ENCODE results near the gene KCNQ1.

KCNQ1 gene

DNA sequence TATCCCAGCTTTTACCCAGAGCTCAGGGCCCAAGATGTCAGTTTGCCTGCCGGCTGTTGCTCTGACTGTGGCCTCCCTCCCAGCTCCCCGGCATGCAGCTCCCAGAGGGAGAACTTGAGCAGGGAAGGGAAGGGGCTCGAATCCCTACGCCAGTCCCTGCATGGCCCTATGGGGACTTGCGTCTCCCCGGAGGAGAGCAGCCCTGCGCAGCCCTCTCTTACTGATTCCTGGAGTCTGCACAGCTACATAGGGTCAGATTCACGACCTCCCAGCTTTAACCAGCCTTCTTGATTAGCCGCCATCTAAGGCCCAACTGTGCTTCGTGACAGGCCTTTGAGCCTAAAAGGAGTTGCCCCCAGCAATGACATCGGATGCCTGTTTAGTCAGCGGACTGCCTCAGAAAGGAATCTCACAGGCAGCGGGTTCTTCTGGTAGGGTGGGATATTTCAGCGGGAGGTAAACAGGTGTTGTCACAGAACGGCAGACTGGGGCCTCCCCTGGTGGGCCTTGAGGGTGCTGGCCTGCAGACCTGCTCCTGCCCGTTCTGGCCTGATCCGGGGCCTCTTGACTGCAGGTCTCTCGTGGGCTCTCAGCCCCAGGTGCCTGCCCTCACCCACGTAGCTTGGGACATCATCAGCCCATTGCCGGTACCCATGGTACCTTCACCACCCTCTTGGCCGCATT is 298.8 kb downstream of the KCNQ1 start:
- Histone ChIP-seq H3K79me2 (ENCODE audit: insufficient read depth, low read length) (no peaks in the 10 kb centered on the region), H2AFZ (ENCODE audit: low read depth, low read length, severe bottlenecking) (no peak overlapping the region), H3K4me3 (ENCODE audit: insufficient read depth, low read length, poor library complexity, severe bottlenecking) (no peak overlapping the region), H3F3A (ENCODE audit: insufficient read depth) (no peaks in the 10 kb centered on the region), H4K20me1 (ENCODE audit: low read depth, low read length) (no peaks in the 10 kb centered on the region), H3K9me2 (replicated peaks; ENCODE audit: insufficient read depth, low read length) (no peaks in the 10 kb centered on the region), H3K9ac (ENCODE audit: low read length) (no peak overlapping the region), H3K4me2 (ENCODE audit: low read depth, low read length, poor library complexity, severe bottlenecking) (no peak overlapping the region), H3K27ac (ENCODE audit: low read depth, low read length) (no peak overlapping the region), H3K27me3 (ENCODE audit: low read length) (no peaks in the 10 kb centered on the region), H3K9me3 (ENCODE audit: insufficient read depth, low read length) (no peaks in the 10 kb centered on the region), H3K36me3 (ENCODE audit: low read length) (no peaks in the 10 kb centered on the region)
- TF ChIP-seq EZH2phosphoT487 (conservative IDR thresholded peaks at IDR 0.05; ENCODE audit: low read length), result no peak
- TF ChIP-seq, protein P1, sequence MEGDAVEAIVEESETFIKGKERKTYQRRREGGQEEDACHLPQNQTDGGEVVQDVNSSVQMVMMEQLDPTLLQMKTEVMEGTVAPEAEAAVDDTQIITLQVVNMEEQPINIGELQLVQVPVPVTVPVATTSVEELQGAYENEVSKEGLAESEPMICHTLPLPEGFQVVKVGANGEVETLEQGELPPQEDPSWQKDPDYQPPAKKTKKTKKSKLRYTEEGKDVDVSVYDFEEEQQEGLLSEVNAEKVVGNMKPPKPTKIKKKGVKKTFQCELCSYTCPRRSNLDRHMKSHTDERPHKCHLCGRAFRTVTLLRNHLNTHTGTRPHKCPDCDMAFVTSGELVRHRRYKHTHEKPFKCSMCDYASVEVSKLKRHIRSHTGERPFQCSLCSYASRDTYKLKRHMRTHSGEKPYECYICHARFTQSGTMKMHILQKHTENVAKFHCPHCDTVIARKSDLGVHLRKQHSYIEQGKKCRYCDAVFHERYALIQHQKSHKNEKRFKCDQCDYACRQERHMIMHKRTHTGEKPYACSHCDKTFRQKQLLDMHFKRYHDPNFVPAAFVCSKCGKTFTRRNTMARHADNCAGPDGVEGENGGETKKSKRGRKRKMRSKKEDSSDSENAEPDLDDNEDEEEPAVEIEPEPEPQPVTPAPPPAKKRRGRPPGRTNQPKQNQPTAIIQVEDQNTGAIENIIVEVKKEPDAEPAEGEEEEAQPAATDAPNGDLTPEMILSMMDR (IDR thresholded peaks at IDR 0.05; ENCODE audit: insufficient read depth, low read length, poor library complexity, severe bottlenecking), result no peak

DNA sequence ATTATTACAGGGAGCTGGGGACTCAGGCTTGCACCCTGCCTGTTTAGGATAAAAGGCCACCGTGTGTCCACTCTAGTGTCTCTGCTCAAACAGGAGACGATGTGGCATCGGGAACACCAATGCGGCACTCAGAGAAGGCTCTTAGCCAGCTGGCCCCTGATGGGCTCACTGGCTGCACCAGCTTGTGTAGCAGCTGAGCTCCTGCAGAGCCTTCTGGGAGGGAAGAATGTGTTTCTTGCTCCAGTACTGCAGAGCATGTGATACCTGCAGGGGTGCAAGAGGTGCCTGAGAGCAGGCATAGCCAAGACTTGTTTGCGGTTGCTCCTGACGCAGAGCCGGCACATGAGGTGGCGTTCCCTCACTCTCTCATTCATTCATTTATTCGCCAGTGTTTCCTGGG is 299.4 kb downstream of the KCNQ1 start:
- H3K9ac ChIP-seq (ENCODE audit: low read length), result no peak overlapping the region
- no peaks in the 10 kb centered on the region for H3K79me2 ChIP-seq (ENCODE audit: insufficient read depth, low read length)
- no peaks in the 10 kb centered on the region for H3K27me3 ChIP-seq (ENCODE audit: low read length)
- H3K9me2 ChIP-seq (replicated peaks; ENCODE audit: insufficient read depth, low read length), result no peaks in the 10 kb centered on the region
- no peaks in the 10 kb centered on the region for H3K36me3 ChIP-seq (ENCODE audit: low read length)
- TF ChIP-seq EZH2phosphoT487 (conservative IDR thresholded peaks at IDR 0.05; ENCODE audit: low read length), result no peak
- TF ChIP-seq, protein P1 (IDR thresholded peaks at IDR 0.05; ENCODE audit: insufficient read depth, low read length, poor library complexity, severe bottlenecking), result no peak
- H3F3A ChIP-seq (ENCODE audit: insufficient read depth), result no peaks in the 10 kb centered on the region
- no peak overlapping the region for H3K4me2 ChIP-seq (ENCODE audit: low read depth, low read length, poor library complexity, severe bottlenecking)
- H2AFZ ChIP-seq (ENCODE audit: low read depth, low read length, severe bottlenecking), result no peak overlapping the region
- H3K27ac ChIP-seq (ENCODE audit: low read depth, low read length), result no peak overlapping the region
- no peaks in the 10 kb centered on the region for H4K20me1 ChIP-seq (ENCODE audit: low read depth, low read length)
- H3K4me3 ChIP-seq (ENCODE audit: insufficient read depth, low read length, poor library complexity, severe bottlenecking), result no peak overlapping the region
- H3K9me3 ChIP-seq (ENCODE audit: insufficient read depth, low read length), result no peaks in the 10 kb centered on the region

DNA sequence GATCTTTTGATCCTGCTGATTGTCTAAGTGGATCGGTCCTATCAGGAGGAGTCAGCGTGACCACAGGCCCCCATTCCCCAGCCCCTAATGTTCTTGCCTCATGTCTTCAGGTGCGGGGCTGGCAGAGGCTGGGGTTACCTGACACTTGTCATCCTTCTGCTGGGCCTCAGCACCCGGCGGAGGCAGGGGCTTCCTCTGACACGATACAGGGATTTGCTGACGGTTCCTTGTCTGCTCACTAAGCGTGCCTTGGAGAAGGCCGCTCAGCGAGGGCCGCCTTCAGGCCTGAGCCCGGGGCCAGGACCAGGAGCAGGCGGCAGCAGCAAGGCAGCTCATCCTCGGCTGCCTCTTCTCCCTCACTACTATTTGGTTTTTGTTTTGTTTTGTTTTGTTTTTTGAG is 300.7 kb downstream of the KCNQ1 start:
- no peak overlapping the region for H3K27ac ChIP-seq (ENCODE audit: low read depth, low read length)
- TF ChIP-seq, protein P1 (IDR thresholded peaks at IDR 0.05; ENCODE audit: insufficient read depth, low read length, poor library complexity, severe bottlenecking), result no peak
- no peak for TF ChIP-seq EZH2phosphoT487 (conservative IDR thresholded peaks at IDR 0.05; ENCODE audit: low read length)
- H3K79me2 ChIP-seq (ENCODE audit: insufficient read depth, low read length), result no peaks in the 10 kb centered on the region
- H3K9me3 ChIP-seq (ENCODE audit: insufficient read depth, low read length), result no peaks in the 10 kb centered on the region
- no peaks in the 10 kb centered on the region for H3K36me3 ChIP-seq (ENCODE audit: low read length)
- no peak overlapping the region for H2AFZ ChIP-seq (ENCODE audit: low read depth, low read length, severe bottlenecking)
- H3K9me2 ChIP-seq (replicated peaks; ENCODE audit: insufficient read depth, low read length), result no peaks in the 10 kb centered on the region
- no peak overlapping the region for H3K4me3 ChIP-seq (ENCODE audit: insufficient read depth, low read length, poor library complexity, severe bottlenecking)
- no peak overlapping the region for H3K4me2 ChIP-seq (ENCODE audit: low read depth, low read length, poor library complexity, severe bottlenecking)
- no peak overlapping the region for H3K9ac ChIP-seq (ENCODE audit: low read length)
- H3F3A ChIP-seq (ENCODE audit: insufficient read depth), result no peaks in the 10 kb centered on the region
- no peaks in the 10 kb centered on the region for H4K20me1 ChIP-seq (ENCODE audit: low read depth, low read length)
- no peaks in the 10 kb centered on the region for H3K27me3 ChIP-seq (ENCODE audit: low read length)
